GM21367 (cell line): Measurements from ENCODE around the gene RAPGEF2.

Experiments used
- ATAC-seq: cut with Tn5 transposase; IDR thresholded peaks from one replicate; pipeline ENCODE4 v1.9.1; 2021; ENCODE audit not compliant: unreplicated experiment

Gene RAPGEF2

GRCh38 chr4:159188646-159189045 is 85.8 kb downstream of the RAPGEF2 start:
- ATAC-seq = no peak

DNA sequence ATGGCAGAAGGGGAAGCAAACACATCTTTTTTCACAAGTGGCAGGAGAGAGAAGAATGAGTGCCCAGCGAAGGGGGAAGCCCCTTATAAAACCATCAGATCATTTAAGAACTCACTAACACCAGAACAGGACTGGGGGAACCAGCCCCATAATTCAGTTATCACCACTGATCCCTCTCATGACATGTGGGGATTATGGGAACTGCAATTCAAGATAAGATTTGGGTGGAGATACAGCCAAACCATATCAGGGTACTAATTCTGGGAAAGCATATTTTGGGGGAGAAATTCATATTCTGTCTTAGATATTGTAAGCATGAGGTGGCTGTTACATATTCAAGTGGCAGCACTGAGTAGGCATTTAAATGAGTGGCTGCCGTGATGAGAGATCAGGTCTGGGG is 87.8 kb downstream of the RAPGEF2 start:
- no peak for ATAC-seq

GRCh38 chr4:159191989-159192388 is 89.1 kb downstream of the RAPGEF2 start:
- ATAC-seq = no peak

- ATAC-seq = no peak
Measured at GRCh38 chr4:159193046-159193620, 90.3 kb downstream of the RAPGEF2 start.

DNA sequence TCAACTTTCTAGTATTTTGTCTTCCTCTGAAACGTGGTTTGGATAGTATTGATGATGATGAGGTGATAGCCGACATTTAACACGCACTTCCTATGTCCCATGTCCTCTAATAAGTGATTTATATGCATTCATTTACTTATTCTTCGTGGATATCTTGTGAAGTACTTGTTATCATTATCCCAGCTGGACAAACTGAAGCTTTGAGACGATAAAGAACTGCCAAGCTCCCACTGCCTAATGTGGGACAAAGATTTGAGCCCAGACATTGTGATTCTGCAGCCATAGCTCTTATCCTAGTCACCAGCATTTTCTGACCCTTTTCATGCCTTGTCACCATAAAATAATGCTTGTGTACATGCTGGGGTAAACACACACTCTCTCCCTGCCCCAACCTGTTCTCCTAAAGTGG is 92.5 kb downstream of the RAPGEF2 start:
- no peak for ATAC-seq

DNA sequence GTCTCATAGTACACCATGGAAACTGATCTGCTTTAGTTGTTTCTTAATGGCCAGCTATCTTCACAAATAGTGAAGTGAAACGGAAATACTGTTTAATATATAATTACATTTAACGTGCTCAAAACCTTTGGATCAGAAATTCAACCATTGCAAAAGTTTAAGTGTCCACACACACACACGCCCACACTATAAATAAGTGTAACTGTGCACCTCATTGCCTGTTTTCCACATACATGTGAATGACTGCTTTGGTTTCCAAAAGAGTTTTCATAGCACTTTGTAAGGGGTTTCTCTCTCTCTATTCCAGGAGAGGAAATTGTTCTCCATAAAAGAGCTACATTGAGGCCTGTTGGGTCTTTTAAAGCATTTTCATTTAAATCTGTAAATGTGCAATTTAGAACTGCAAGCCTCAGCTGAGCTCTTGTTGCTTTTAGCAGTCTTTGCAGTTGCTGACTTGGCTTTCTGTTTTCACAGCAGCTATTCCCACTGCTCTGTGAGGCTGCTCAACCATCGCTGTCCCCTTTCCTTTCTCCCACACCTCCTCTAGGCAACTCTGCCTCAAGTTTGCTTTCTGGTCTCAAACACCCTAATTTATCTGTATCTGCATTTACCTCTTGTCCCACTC is 94.5 kb downstream of the RAPGEF2 start:
- ATAC-seq = no peak

DNA sequence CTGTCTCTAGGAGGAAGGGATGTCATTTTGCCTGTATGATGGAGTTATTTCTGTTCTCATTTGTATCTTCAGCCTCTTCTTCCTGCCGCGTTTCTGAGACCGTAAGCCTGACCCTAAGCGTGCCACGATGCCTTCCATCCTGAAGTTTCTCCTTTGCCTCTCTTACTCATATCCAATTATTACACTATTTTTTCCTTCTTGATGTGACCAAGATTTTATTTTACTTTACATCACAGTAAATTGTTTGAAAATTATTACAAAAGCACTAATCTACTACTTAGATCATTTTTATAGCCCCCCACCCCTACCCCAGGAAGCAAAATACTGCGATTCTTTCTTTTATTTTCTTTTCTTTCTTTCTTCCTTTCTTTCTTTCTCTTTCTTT is 95.0 kb downstream of the RAPGEF2 start:
- no peak for ATAC-seq

GRCh38 chr4:159199826-159200225 is 96.9 kb downstream of the RAPGEF2 start:
- no peak for ATAC-seq

DNA sequence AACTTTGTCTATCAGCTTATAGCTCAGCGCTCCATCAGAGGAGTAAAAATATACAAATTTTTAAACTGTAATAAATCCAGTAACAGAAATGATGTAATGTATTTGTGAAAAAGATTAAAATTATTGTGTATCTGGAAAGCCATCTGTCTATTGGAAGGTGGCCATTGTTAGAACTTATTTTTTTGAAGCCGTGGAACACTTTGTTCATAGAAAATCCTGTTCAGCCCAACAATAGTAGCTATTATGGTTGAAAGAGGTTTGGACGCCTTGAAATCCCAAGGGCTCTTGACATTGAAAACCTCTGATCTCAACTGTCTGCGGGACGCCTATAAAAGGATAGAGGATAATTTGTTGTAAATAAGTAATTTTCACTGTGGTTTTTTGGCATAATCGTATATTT is 98.3 kb downstream of the RAPGEF2 start:
- no peak for ATAC-seq

- no peak for ATAC-seq
Measured at GRCh38 chr4:159204566-159204965, 101.7 kb downstream of the RAPGEF2 start.

GRCh38 chr4:159205466-159205865 is 102.6 kb downstream of the RAPGEF2 start:
- ATAC-seq = no peak

DNA sequence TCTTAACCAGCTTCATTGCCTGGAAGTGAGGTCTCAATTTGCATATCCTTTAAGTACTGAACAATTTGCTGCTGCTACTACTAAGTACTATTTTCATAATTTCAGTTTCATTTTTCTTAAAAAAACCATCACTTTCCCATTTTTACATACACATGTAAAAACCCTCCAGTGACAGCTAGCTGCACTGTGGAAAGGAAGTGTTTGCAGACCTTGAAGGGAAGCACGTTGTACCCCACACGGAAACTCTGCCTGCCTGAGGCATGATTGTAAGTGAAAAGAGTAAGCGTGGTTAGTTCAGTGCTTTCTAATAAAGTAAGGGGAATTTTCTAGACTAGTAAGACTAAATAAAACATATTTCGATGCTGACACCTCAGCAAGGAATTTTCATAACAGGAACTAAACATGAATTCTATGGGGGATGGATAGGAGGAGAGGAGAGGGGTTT is 103.6 kb downstream of the RAPGEF2 start:
- ATAC-seq = peak; percentile 86

GRCh38 chr4:159209249-159209648 is 106.4 kb downstream of the RAPGEF2 start:
- ATAC-seq = no peak

DNA sequence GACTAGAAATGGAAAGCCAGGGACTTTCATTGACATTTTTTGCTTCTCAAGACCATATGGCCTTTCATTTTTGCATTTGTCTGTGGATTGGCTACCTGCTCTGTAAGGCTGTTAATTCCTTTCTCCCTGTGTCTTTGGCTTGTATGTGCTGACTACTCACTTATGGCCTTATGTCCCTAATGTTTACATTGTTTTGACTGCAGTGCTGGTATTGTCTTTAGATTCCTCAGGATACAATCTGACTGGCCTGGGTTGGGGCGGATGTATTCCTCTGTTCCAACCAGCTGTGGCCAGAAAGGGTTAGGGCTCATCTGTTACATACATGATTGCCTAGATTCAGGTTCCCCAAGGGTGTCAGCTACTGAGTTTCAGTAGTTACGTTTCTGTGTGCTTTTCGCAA is 108.1 kb downstream of the RAPGEF2 start:
- ATAC-seq = no peak

DNA sequence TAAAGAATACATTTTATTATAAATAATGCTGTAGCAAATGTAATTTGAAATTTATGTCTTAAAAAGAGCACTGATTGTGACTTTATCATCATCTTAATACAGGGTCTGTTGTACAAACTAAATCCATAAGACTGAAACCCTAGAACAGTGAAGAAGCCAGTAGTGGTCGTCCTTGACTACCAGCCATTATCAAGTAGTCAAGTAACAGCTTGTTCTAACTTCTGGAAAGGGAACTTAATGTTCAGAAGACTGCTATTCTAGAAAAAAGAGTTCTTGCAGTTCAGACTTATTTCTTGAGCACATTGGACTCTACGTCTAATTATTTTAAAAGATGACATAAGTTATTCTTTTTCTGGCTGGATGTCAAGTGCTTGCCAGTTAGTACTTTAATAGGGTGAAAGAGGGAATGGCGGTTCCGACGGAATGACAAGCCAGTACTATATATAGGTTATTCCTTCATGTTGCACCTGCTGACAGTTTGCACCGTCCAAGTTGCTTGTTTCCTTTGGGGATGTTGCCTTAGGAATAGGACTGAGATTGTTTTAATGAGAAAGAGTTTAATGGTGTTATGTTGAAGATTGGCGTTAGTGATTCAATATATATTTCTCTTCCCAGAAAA is 109.9 kb downstream of the RAPGEF2 start:
- no peak for ATAC-seq

- ATAC-seq = no peak
Measured at GRCh38 chr4:159216834-159217233, 114.0 kb downstream of the RAPGEF2 start.

GRCh38 chr4:159219862-159220261 is 117.0 kb downstream of the RAPGEF2 start:
- no peak for ATAC-seq

GRCh38 chr4:159220353-159220752 is 117.5 kb downstream of the RAPGEF2 start:
- ATAC-seq = no peak

GRCh38 chr4:159221280-159221679 is 118.4 kb downstream of the RAPGEF2 start:
- ATAC-seq = no peak

- ATAC-seq = no peak
Measured at GRCh38 chr4:159222043-159222552, 119.2 kb downstream of the RAPGEF2 start.

GRCh38 chr4:159224408-159224807 is 121.5 kb downstream of the RAPGEF2 start:
- ATAC-seq = no peak

GRCh38 chr4:159227378-159227777 is 124.5 kb downstream of the RAPGEF2 start:
- no peak for ATAC-seq
